ENCODE data around the gene NELFA.
A peak's percentile ranks its signal among the peaks of the same experiment; 100 is the strongest.

Gene NELFA

DNA sequence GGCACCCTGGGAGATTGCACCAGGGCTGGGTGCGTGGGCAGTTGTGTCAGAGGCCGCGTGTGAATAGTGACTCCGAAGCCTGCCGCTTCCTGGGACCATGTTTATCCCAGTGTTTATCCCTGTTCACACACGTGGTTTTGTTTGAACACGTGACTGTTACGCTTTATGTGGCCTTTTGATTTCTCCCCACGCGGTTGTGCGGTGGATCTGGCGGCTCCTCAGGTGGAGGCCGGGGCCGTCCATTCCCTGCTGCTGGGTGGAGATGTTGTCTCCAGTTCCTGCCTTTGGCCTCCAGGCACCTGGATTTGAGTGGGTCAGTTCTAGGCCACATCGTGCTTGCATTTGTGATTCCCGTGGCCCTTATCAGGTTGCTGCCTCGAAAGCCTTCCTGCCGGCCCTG, 35.1 kb downstream of the NELFA start:
- no peak for DNase-seq (ENCODE audit: low spot score)
- ChIA-PET POLR2A (ENCODE audit: low non-redundant PET) (no interaction called here), CTCF (no interaction called here)
- H3K27ac ChIP-seq = peak overlapping the region; percentile 4; the same call in 1 of the 2 replicates
- TF ChIP-seq, protein P1, sequence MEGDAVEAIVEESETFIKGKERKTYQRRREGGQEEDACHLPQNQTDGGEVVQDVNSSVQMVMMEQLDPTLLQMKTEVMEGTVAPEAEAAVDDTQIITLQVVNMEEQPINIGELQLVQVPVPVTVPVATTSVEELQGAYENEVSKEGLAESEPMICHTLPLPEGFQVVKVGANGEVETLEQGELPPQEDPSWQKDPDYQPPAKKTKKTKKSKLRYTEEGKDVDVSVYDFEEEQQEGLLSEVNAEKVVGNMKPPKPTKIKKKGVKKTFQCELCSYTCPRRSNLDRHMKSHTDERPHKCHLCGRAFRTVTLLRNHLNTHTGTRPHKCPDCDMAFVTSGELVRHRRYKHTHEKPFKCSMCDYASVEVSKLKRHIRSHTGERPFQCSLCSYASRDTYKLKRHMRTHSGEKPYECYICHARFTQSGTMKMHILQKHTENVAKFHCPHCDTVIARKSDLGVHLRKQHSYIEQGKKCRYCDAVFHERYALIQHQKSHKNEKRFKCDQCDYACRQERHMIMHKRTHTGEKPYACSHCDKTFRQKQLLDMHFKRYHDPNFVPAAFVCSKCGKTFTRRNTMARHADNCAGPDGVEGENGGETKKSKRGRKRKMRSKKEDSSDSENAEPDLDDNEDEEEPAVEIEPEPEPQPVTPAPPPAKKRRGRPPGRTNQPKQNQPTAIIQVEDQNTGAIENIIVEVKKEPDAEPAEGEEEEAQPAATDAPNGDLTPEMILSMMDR (conservative IDR thresholded peaks at IDR 0.05; ENCODE audit: low read depth) = no peak

DNA sequence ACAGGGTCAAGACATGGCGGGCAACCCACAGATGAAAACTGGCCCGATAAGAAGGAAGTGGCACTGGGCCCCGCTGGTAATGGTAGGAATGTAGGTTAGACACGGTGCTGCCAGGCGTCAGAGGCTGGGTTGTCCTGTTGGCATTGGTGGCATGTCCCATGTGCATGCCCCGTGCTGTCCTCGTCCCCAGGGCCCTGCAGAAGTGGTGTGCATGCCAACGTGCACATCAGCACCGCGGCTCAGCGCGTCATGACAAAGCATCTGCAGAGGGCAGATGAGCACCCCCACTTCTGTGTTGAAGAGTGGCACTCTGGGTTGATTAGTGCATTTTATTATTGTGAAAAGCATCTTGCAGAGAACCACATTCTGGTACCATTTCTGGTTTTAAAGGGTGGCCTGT, 35.6 kb downstream of the NELFA start:
- ChIA-PET POLR2A (ENCODE audit: low non-redundant PET) (no interaction called here), CTCF (no interaction called here)
- TF ChIP-seq, protein P1 (conservative IDR thresholded peaks at IDR 0.05; ENCODE audit: low read depth) = no peak
- DNase-seq (ENCODE audit: low spot score) = no peak
- H3K27ac ChIP-seq = peak overlapping the region; percentile 4; the same call in 1 of the 2 replicates

DNA sequence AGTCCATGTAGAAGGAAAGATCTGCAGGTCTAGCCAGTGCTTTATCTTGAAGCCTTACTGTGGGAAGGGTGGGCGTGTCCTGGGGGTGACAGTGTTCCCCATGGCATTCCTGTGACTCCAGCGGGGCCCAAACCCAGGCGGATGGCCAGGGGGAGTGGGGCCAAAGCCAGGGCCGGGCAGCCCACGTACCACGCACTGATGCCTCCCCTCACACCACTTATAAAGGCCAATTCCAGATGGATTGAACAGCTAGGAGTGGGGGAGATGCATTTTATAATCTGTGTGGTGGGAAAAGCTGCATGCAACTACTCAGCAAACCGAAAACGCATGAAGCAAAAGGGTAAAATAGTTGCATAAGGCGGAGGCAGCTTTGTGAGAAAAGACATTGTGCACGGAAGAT, 36.4 kb downstream of the NELFA start:
- POLR2A ChIA-PET (ENCODE audit: low non-redundant PET) = no interaction called here
- CTCF ChIA-PET = interaction anchor here (0.6 kb wide), 2 partner anchors 9 to 29 kb away, joined by 3 to 4 read pairs; no protein-coding TSS in a partner anchor
- TF ChIP-seq, protein P1 (conservative IDR thresholded peaks at IDR 0.05; ENCODE audit: low read depth) = no peak
- no peak for DNase-seq (ENCODE audit: low spot score)
- H3K27ac ChIP-seq = peak overlapping the region; percentile 5; the same call in 1 of the 2 replicates

DNA sequence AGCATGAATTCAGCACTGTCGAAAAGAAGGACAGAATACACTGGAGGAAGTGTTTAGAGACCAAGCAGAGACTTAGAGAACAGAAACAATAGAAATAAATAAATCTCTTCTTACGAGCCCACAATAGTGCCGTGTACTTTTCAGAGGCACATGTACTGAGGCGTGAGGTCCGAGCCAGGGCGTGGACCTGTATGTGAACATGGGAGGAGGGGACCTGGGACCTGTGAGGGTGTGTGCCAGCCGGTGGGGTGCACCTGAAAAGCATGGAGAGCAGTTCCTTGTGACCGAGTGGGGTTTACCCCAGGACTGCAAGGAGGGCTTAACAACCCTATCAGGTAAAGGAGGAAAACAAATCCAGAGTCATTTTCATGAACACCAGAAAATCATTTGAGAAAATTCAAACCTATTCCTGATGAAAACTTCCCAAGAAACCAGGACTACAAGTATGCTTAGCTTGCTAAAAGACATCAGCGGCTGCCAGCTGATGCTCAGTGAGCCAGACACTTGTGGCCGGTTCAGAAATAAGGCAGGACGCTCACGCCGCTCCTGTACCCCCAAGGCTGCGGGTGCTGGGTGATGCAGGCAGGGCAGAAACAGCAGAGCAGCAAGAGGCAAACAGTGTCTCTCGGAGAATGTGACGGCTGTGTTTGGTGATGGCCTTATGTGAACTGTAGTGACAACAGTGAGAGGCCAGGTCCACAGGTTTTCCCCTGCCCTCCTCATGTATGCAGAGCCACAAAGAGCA, 37.1 kb downstream of the NELFA start:
- TF ChIP-seq, protein P1 (conservative IDR thresholded peaks at IDR 0.05; ENCODE audit: low read depth) = no peak
- ChIA-PET POLR2A (ENCODE audit: low non-redundant PET) (no interaction called here), CTCF (interaction anchor here (0.6 kb wide), 1 partner anchor 30 kb away, joined by 4 read pairs; no protein-coding TSS in a partner anchor)
- no peak for DNase-seq (ENCODE audit: low spot score)
- peak overlapping the region; percentile 5; the same call in 1 of the 2 replicates for H3K27ac ChIP-seq

DNA sequence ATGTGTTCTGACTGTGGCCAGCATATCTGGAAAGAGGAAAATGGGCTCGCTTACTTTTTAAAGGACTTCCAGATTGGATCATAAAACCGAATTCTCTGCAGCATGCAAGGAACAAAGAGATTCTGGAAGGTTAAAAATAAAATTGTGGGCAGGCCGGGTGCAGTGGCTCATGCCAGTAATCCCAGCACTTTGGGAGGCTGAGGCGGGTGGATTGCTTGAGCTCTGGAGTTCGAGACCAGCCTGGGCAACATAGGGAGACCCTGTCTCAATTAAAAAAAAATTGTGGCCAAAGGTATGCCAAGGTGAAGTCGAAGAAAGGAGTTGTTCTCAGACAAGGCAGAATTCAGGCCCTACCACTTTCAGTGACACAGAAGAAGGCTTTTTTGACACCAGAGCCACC, 37.8 kb downstream of the NELFA start:
- ChIA-PET POLR2A (ENCODE audit: low non-redundant PET) (no interaction called here), CTCF (no interaction called here)
- TF ChIP-seq, protein P1 (conservative IDR thresholded peaks at IDR 0.05; ENCODE audit: low read depth) = no peak
- no peak for DNase-seq (ENCODE audit: low spot score)
- H3K27ac ChIP-seq = peak overlapping the region; percentile 20

DNA sequence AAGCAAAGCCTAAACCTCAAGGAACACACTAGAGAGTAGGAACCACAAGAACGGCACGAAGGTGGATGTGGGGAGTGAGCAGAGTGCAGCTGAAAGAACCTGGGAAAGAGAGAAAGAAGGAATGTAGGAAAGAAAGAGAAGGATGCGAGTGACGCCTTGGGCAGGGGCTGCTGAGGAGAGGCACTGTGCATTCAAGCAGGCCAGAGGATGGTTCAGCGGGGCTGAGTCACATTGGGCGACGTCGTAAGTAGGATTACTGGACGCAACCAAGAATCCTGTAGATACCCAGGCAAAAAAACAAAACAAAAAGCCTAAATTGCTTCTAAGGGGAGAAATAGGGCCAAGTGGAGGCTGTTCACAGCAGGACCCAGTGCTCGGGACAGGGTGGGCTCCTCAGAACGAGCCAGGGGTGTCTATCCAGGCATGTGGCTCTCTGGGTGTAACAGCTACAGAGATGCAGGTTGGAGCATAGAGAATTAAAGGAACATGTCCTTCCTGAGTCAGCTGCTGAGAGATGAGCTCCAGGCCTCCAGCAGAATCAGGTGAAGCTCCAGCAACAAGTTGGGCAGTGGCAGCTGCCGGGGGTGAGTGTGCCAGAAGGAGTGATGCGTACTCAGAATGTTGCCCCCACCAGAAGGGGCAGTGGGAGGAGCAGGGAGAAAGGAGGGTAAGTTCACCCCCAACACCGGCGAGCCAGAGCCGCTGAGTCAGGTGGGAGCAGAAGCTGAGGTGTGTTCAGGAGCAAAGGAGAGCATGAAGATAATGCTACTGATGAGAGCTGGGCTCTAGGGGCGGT, 38.6 kb downstream of the NELFA start:
- ChIA-PET CTCF (no interaction called here), POLR2A (ENCODE audit: low non-redundant PET) (no interaction called here)
- no peak for DNase-seq (ENCODE audit: low spot score)
- H3K27ac ChIP-seq = peak overlapping the region; percentile 20
- TF ChIP-seq, protein P1 (conservative IDR thresholded peaks at IDR 0.05; ENCODE audit: low read depth) = no peak

Measured in RWPE1 (cell line).